PC-9 (cell line): ENCODE results near the gene ZNF593OS. TPM values are rescaled to one million over a fixed set of nuclear protein-coding genes. Genes with fewer than 3 reads are reported as not detected.

ENCODE experiments used
- BruUV-seq: library from RNA; stranded (reverse); fragments of 400-500 nt; replicated peaks from 2 replicates; lab custom pipeline; 2021; lab: Mats Ljungman, UMichigan
- CTCF ChIA-PET: fragments of 300-600 bp; sonication (Branson Sonifier 250); formaldehyde crosslinking; loops from one replicate; lab custom pipeline; 2022; ENCODE audit warnings: antibody characterized with exemption; lab: Charles Lee
- POLR2A ChIA-PET: fragments of 300-600 bp; sonication (Branson Sonifier 250); formaldehyde crosslinking; loops from one replicate; lab custom pipeline; 2022; ENCODE audit warnings: antibody characterized with exemption; ENCODE audit not compliant: unreplicated experiment; lab: Charles Lee
- DNase-seq, 2 experiments: peaks; one replicate each; pipeline versions ENCODE4 v3.0.0 to v3.0.0-alpha.2; 2015 to 2022; ENCODE audit warnings: mixed read lengths in 1 of 2
- H2AFZ ChIP-seq: fragments of 200-600 bp; sonication (generic); 2 replicates; pipeline ENCODE4 v1.8.1; 2017; ENCODE audit warnings: antibody characterized with exemption
- H3F3A ChIP-seq: fragments of 200-600 bp; sonication (generic); 2 replicates; pipeline ENCODE4 v1.8.1; 2017; ENCODE audit warnings: antibody characterized with exemption, mild to moderate bottlenecking, low read depth; ENCODE audit not compliant: insufficient read depth
- H3K27ac ChIP-seq: fragments of 200-600 bp; sonication (generic); 2 replicates; pipeline ENCODE4 v1.6.1; 2016; ENCODE audit warnings: mixed run types
- H3K27me3 ChIP-seq: fragments of 200-600 bp; sonication (generic); 2 replicates; pipeline ENCODE4 v1.6.1; 2016; ENCODE audit warnings: low read depth, mixed run types; ENCODE audit not compliant: insufficient read depth
- H3K36me3 ChIP-seq: fragments of 200-600 bp; sonication (generic); 2 replicates; pipeline ENCODE4 v1.6.1; 2016; ENCODE audit warnings: low read depth, mixed run types
- H3K4me1 ChIP-seq: fragments of 200-600 bp; sonication (generic); replicated peaks from 2 replicates; pipeline ENCODE4 v1.6.1; 2016; ENCODE audit warnings: mixed run types; ENCODE audit not compliant: insufficient read depth
- H3K4me2 ChIP-seq: fragments of 200-600 bp; sonication (generic); 2 replicates; pipeline ENCODE4 v1.6.1; 2017; ENCODE audit warnings: mixed run types
- H3K4me3 ChIP-seq: fragments of 200-600 bp; sonication (generic); 2 replicates; pipeline ENCODE4 v1.6.1; 2016; ENCODE audit warnings: mixed run types
- H3K79me2 ChIP-seq: fragments of 200-600 bp; sonication (generic); 2 replicates; pipeline ENCODE4 v1.6.1; 2017; ENCODE audit warnings: low read depth, mixed run types
- H3K9me2 ChIP-seq: fragments of 200-600 bp; sonication (generic); 2 replicates; pipeline ENCODE4 v1.8.1; 2017; ENCODE audit warnings: mild to moderate bottlenecking; ENCODE audit not compliant: insufficient read depth
- H3K9me3 ChIP-seq: fragments of 200-600 bp; sonication (generic); 2 replicates; pipeline ENCODE4 v1.8.1; 2016; ENCODE audit warnings: low read depth; ENCODE audit not compliant: insufficient read depth
- H4K20me1 ChIP-seq: fragments of 200-600 bp; sonication (generic); 2 replicates; pipeline ENCODE4 v1.8.1; 2017; ENCODE audit not compliant: insufficient read depth
- EZH2 ChIP-seq: fragments of 200-600 bp; sonication (generic); IDR thresholded peaks from 2 replicates; pipeline ENCODE4 v1.8.0; 2017; ENCODE audit warnings: antibody characterized with exemption, low read depth
- intact Hi-C: fragments of 100-400 bp; cut with micrococcal nuclease; formaldehyde crosslinking; loops from one replicate; pipeline ENCODE4 v1.10.0; 2022; ENCODE audit not compliant: unreplicated experiment
- total RNA-seq: library from RNA; stranded (reverse); gene quantifications from 2 replicates; pipeline ENCODE4 v1.2.3, GENCODE V29; 2021
- TF ChIP-seq, protein P1 (sequence below): fragments of 200-600 bp; sonication (generic); conservative IDR thresholded peaks from 2 replicates; pipeline ENCODE4 v1.6.1; 2017; ENCODE audit warnings: mixed run types, antibody characterized with exemption, mild to moderate bottlenecking, moderate library complexity

ZNF593OS gene
- total RNA-seq, 1 experiment from 2014 or later, result not detected

DNA sequence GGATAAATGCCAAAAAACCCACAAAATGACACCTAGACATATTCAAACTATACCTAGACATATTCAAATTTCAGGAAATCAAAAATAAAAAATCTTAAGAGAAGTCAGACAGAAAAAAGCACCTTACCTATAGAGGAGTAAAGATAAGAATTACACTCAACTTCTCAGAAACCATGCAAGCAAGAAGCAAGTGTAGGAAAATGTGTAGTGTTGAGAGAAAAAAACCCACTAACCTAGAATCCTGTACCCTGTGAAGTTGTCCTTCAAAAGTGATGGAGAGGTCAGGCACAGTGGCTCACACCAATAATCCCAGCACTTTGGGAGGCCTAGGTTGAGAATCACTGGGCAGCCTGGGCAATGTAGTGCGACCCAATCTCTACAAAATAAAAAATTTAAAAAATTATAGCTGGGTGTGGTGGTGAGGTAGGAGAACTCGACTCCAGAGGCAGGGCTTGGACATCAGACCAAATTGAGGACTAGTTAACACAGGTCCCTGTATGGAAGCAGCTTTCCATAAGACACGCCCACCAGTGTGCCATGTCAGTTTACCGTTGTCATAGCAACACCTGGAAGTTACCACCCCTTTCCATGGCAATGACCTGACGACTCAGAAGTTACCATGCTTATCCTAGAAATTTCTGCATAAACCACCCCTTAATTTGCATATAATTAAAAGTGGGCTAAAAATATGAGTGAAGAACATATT, 39.4 kb downstream of the ZNF593OS start:
- intact Hi-C loops, result no loop called here
- no TSS peak for BruUV-seq
- Histone ChIP-seq H3K27me3 (no peaks in the 10 kb centered on the region), H3K27ac (no peak overlapping the region), H3K4me2 (no peak overlapping the region), H2AFZ (no peak overlapping the region), H3K4me3 (no peak overlapping the region), H3K4me1 (peaks cover 9% of the 10 kb centered on the region), H3K9me2 (no peaks in the 10 kb centered on the region), H3K36me3 (no peaks in the 10 kb centered on the region), H3F3A (peaks cover 3% of the 10 kb centered on the region), H4K20me1 (no peaks in the 10 kb centered on the region), H3K9me3 (no peaks in the 10 kb centered on the region), H3K79me2 (no peaks in the 10 kb centered on the region)
- TF ChIP-seq EZH2, result no peak
- TF ChIP-seq, protein P1, sequence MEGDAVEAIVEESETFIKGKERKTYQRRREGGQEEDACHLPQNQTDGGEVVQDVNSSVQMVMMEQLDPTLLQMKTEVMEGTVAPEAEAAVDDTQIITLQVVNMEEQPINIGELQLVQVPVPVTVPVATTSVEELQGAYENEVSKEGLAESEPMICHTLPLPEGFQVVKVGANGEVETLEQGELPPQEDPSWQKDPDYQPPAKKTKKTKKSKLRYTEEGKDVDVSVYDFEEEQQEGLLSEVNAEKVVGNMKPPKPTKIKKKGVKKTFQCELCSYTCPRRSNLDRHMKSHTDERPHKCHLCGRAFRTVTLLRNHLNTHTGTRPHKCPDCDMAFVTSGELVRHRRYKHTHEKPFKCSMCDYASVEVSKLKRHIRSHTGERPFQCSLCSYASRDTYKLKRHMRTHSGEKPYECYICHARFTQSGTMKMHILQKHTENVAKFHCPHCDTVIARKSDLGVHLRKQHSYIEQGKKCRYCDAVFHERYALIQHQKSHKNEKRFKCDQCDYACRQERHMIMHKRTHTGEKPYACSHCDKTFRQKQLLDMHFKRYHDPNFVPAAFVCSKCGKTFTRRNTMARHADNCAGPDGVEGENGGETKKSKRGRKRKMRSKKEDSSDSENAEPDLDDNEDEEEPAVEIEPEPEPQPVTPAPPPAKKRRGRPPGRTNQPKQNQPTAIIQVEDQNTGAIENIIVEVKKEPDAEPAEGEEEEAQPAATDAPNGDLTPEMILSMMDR, result no peak
- DNase-seq, result peak in 1 of 2 experiments; percentile 40
- ChIA-PET CTCF (no interaction called here), POLR2A (interaction anchor here (0.5 to 0.6 kb wide), 2 partner anchors 15 to 54 kb away, joined by 7 read pairs; no protein-coding TSS in a partner anchor)

DNA sequence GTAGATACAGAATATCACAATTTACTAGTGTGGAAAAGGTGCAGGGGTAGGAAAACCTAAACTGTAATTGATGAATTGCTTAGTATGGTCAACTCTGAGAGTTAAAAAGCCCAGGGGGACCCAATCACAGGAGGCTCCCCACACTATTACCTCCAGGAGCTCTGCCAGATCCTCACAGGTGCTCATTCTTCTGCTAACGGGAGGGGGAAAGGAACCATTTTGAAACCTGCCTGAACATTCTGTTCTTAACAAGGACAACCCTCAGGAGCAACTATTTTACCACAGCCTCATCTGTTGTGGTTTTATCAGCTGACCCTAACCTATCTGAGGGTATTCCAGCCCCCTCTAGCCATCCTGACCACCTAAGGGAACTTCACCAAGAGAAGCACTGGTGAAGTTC, 40.9 kb downstream of the ZNF593OS start:
- Histone ChIP-seq H3K27ac (no peak overlapping the region), H3K9me3 (no peaks in the 10 kb centered on the region), H3K27me3 (no peaks in the 10 kb centered on the region), H2AFZ (no peak overlapping the region), H4K20me1 (no peaks in the 10 kb centered on the region), H3K4me1 (peaks cover 20% of the 10 kb centered on the region), H3F3A (peaks cover 15% of the 10 kb centered on the region), H3K4me2 (no peak overlapping the region), H3K79me2 (no peaks in the 10 kb centered on the region), H3K36me3 (no peaks in the 10 kb centered on the region), H3K4me3 (no peak overlapping the region), H3K9me2 (no peaks in the 10 kb centered on the region)
- no peak for TF ChIP-seq EZH2
- TF ChIP-seq, protein P1, result no peak
- ChIA-PET CTCF (interaction anchor here (0.6 kb wide), 1 partner anchor 169 kb away, joined by 3 read pairs; no protein-coding TSS in a partner anchor), POLR2A (no interaction called here)
- intact Hi-C loops, result no loop called here
- no peak for DNase-seq
- BruUV-seq, result no TSS peak

DNA sequence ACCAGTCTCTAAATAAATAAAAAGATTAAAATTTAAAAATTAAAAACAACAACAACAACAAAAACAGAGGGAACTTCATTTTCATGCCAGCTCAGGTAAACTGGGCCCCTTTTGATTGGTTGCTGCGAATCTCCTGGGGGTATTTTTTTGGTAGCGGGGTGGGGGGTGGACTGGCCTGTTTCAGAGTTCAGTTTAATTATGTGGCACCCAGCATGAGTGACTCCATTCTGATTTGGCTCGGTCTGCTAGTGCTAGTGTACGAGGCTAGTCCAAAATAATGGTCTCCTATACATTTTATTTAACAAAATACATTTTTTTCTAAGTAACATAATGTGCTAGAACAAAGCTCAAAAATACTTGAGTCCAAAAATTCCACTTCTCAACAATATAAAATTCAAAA, 41.9 kb downstream of the ZNF593OS start:
- no peak overlapping the region for H3K4me3 ChIP-seq
- no peaks in the 10 kb centered on the region for H3K9me3 ChIP-seq
- intact Hi-C loops, result no loop called here
- H3K79me2 ChIP-seq, result peaks cover 3% of the 10 kb centered on the region
- H3K27me3 ChIP-seq, result no peaks in the 10 kb centered on the region
- H3K9me2 ChIP-seq, result no peaks in the 10 kb centered on the region
- CTCF ChIA-PET, result interaction anchor here (0.7 kb wide), 1 partner anchor 13 kb away, joined by 6 read pairs; no protein-coding TSS in a partner anchor
- no peak overlapping the region for H3K4me2 ChIP-seq
- no peak for DNase-seq
- H3K27ac ChIP-seq, result no peak overlapping the region
- H4K20me1 ChIP-seq, result no peaks in the 10 kb centered on the region
- H3K4me1 ChIP-seq, result peaks cover 30% of the 10 kb centered on the region
- no peak overlapping the region for H2AFZ ChIP-seq
- peaks cover 24% of the 10 kb centered on the region for H3F3A ChIP-seq
- no TSS peak for BruUV-seq
- H3K36me3 ChIP-seq, result peaks cover 3% of the 10 kb centered on the region; the same call in 1 of the 2 replicates
- POLR2A ChIA-PET, result no interaction called here
- TF ChIP-seq, protein P1, result no peak
- no peak for TF ChIP-seq EZH2
